HEK293 (cell line): Measurements from ENCODE around the gene WDR48.

Source experiments
- CTCF ChIA-PET: fragments of 350-600 bp; formaldehyde crosslinking; extraction: SDS; loops from one replicate; lab custom pipeline; 2021; ENCODE audit warnings: antibody characterized with exemption; lab: Yijun Ruan, JAX
- POLR2A ChIA-PET: fragments of 300-600 bp; formaldehyde crosslinking; extraction: SDS; loops from one replicate; lab custom pipeline; 2020; ENCODE audit warnings: antibody characterized with exemption, inconsistent platforms; lab: Yijun Ruan, JAX
- H3K27ac ChIP-seq: fragments of 200-500 bp; sonication (Bioruptor generic); 2 replicates; pipeline ENCODE4 v1.5.1; 2014; ENCODE audit warnings: low read depth, low read length, control low read depth, inconsistent platforms; ENCODE audit errors: extremely low read depth
- H3K36me3 ChIP-seq, 2 experiments: fragments of 200-500 bp in 1 of 2; sonication (Bioruptor generic) in 1 of 2; 1 replicate in 1 of 2; 2 replicates in 1 of 2; pipeline ENCODE4 v1.5.1; 2014 to 2017; ENCODE audit warnings: inconsistent platforms in 2 of 2, low read length in 2 of 2; ENCODE audit not compliant: control insufficient read depth in 2 of 2, insufficient read depth in 1 of 2
- H3K4me1 ChIP-seq: fragments of 200-500 bp; sonication (Bioruptor generic); 2 replicates; pipeline ENCODE4 v1.5.1; 2014; ENCODE audit warnings: mild to moderate bottlenecking, low read length, inconsistent platforms; ENCODE audit not compliant: control insufficient read depth, insufficient read depth
- H3K4me3 ChIP-seq: 2 replicates; pipeline ENCODE4 v1.5.1; 2011; ENCODE audit warnings: low read depth, mild to moderate bottlenecking, control low read depth, low read length, moderate library complexity
- H3K9me3 ChIP-seq: fragments of 200-500 bp; sonication (Bioruptor generic); 2 replicates; pipeline ENCODE4 v1.5.1; 2014; ENCODE audit warnings: low read depth, low read length, inconsistent platforms; ENCODE audit not compliant: control insufficient read depth, insufficient read depth
- GLIS2 ChIP-seq: fragments of 450-650 bp; formaldehyde crosslinking; IDR thresholded peaks from 2 replicates; pipeline ENCODE4 v1.5.1; 2016; ENCODE audit warnings: missing biosample characterization, missing genetic modification characterization
- KLF1 ChIP-seq: fragments of 450-650 bp; formaldehyde crosslinking; IDR thresholded peaks from 2 replicates; pipeline ENCODE4 v1.5.1; 2016; ENCODE audit warnings: missing biosample characterization, missing genetic modification characterization
- KLF9 ChIP-seq: fragments of 450-650 bp; formaldehyde crosslinking; IDR thresholded peaks from 2 replicates; pipeline ENCODE4 v1.5.1; 2016; ENCODE audit warnings: missing biosample characterization, missing genetic modification characterization, low read depth
- MEIS1 ChIP-seq: sonication (generic); formaldehyde crosslinking; IDR thresholded peaks from 2 replicates; pipeline ENCODE4 v1.8.1; 2022; ENCODE audit warnings: missing genetic modification reagents, mild to moderate bottlenecking, borderline replicate concordance
- SALL2 ChIP-seq: fragments of 450-650 bp; formaldehyde crosslinking; IDR thresholded peaks from 2 replicates; pipeline ENCODE4 v1.5.0; 2017; ENCODE audit warnings: missing biosample characterization, mild to moderate bottlenecking, missing genetic modification characterization, borderline replicate concordance
- SP2 ChIP-seq: fragments of 450-650 bp; formaldehyde crosslinking; IDR thresholded peaks from 2 replicates; pipeline ENCODE4 v1.5.1; 2016; ENCODE audit warnings: missing biosample characterization, missing genetic modification characterization
- ZNF121 ChIP-seq: fragments of 450-650 bp; formaldehyde crosslinking; IDR thresholded peaks from 2 replicates; pipeline ENCODE4 v1.5.1; 2016; ENCODE audit warnings: missing biosample characterization, missing genetic modification characterization
- ZNF18 ChIP-seq: fragments of 450-650 bp; formaldehyde crosslinking; IDR thresholded peaks from 2 replicates; pipeline ENCODE4 v1.5.1; 2016; ENCODE audit warnings: missing biosample characterization, missing genetic modification characterization
- ZNF211 ChIP-seq: fragments of 450-650 bp; formaldehyde crosslinking; IDR thresholded peaks from 2 replicates; pipeline ENCODE4 v1.5.1; 2016; ENCODE audit warnings: low read depth, missing biosample characterization, missing genetic modification characterization
- ZNF23 ChIP-seq: fragments of 450-650 bp; formaldehyde crosslinking; IDR thresholded peaks from 2 replicates; pipeline ENCODE4 v1.5.1; 2016; ENCODE audit warnings: missing biosample characterization, missing genetic modification characterization, borderline replicate concordance
- ZNF274 ChIP-seq, 2 experiments: fragments of 200-500 bp in 1 of 2; fragments of 450-650 bp in 1 of 2; sonication (Bioruptor generic) in 1 of 2; formaldehyde crosslinking in 1 of 2; IDR thresholded peaks; 2 replicates each; pipeline versions ENCODE4 v1.5.1 to v1.6.1; 2014 to 2016; ENCODE audit warnings: borderline replicate concordance in 1 of 2, inconsistent platforms in 1 of 2, low read length in 1 of 2, missing biosample characterization in 1 of 2, missing genetic modification characterization in 1 of 2
- ZNF302 ChIP-seq: fragments of 450-650 bp; formaldehyde crosslinking; IDR thresholded peaks from 2 replicates; pipeline ENCODE4 v1.5.1; 2016; ENCODE audit warnings: missing biosample characterization, missing genetic modification characterization, low read depth
- ZNF530 ChIP-seq: fragments of 450-650 bp; formaldehyde crosslinking; IDR thresholded peaks from 2 replicates; pipeline ENCODE4 v1.5.1; 2016; ENCODE audit warnings: low read depth, missing biosample characterization, missing genetic modification characterization
- ZNF610 ChIP-seq: fragments of 450-650 bp; formaldehyde crosslinking; IDR thresholded peaks from 2 replicates; pipeline ENCODE4 v1.5.1; 2016; ENCODE audit warnings: missing biosample characterization, missing genetic modification characterization, borderline replicate concordance
- ZNF654 ChIP-seq: fragments of 450-650 bp; formaldehyde crosslinking; IDR thresholded peaks from 2 replicates; pipeline ENCODE4 v1.5.1; 2016; ENCODE audit warnings: low read depth, missing biosample characterization, missing genetic modification characterization
- ZNF704 ChIP-seq: fragments of 450-650 bp; formaldehyde crosslinking; IDR thresholded peaks from 2 replicates; pipeline ENCODE4 v1.5.1; 2016; ENCODE audit warnings: missing biosample characterization, missing genetic modification characterization
- ZNF830 ChIP-seq: fragments of 450-650 bp; IDR thresholded peaks from 2 replicates; pipeline ENCODE4 v1.5.0; 2018; ENCODE audit warnings: missing biosample characterization, missing genetic modification characterization, low read depth, mild to moderate bottlenecking, moderate library complexity
- ZNF843 ChIP-seq: fragments of 450-650 bp; formaldehyde crosslinking; IDR thresholded peaks from 2 replicates; pipeline ENCODE4 v1.5.1; 2016; ENCODE audit warnings: missing biosample characterization, missing genetic modification characterization
- TF ChIP-seq, protein P1 (sequence below): fragments of 450-650 bp; formaldehyde crosslinking; IDR thresholded peaks from 2 replicates; pipeline ENCODE4 v1.5.1; 2016; ENCODE audit warnings: missing biosample characterization, missing genetic modification characterization, low read depth
- TF ChIP-seq, protein P2 (sequence below): fragments of 450-650 bp; formaldehyde crosslinking; IDR thresholded peaks from 2 replicates; pipeline ENCODE4 v1.5.1; 2016; ENCODE audit warnings: missing biosample characterization, missing genetic modification characterization

The WDR48 gene

DNA sequence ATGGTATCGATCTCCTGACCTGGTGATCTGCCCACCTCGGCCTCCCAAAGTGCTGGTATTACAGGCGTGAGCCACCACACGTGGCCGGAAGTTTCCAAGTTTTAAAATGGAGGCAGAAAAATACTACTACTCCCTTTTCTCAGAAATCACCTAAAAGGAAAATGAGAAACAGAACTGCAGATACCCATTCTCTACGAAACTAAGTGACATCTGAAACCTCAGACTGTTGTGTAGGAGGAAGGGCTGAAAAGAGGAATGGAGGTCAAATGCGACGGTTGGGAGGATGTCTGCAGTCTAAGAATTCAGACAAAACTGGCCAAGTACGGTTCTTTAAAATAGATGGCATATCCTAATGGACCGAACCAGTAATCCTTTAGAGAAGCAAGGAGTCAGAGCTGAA is 24.1 kb downstream of the WDR48 start:
- TF ChIP-seq, protein P1, sequence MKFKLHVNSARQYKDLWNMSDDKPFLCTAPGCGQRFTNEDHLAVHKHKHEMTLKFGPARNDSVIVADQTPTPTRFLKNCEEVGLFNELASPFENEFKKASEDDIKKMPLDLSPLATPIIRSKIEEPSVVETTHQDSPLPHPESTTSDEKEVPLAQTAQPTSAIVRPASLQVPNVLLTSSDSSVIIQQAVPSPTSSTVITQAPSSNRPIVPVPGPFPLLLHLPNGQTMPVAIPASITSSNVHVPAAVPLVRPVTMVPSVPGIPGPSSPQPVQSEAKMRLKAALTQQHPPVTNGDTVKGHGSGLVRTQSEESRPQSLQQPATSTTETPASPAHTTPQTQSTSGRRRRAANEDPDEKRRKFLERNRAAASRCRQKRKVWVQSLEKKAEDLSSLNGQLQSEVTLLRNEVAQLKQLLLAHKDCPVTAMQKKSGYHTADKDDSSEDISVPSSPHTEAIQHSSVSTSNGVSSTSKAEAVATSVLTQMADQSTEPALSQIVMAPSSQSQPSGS (tag by site-specific recombination), result no peak
- TF ChIP-seq ZNF843, result no peak
- no peak for TF ChIP-seq KLF9
- no peak for TF ChIP-seq ZNF830 (tag by site-specific recombination)
- no peak for TF ChIP-seq SALL2 (tag by site-specific recombination)
- TF ChIP-seq MEIS1 (CRISPR knock-in tag), result no peak
- no peak for TF ChIP-seq ZNF18 (tag by site-specific recombination)
- no peak for TF ChIP-seq ZNF121 (tag by site-specific recombination)
- Histone ChIP-seq H3K36me3 (peaks cover 7 to 85% of the 10 kb centered on the region in 2 experiments; a peak in 2 of 3 replicates), H3K4me3 (no peak overlapping the region), H3K27ac (no peak overlapping the region), H3K4me1 (no peaks in the 10 kb centered on the region), H3K9me3 (no peaks in the 10 kb centered on the region)
- CTCF ChIA-PET, result interaction anchor here (2.0 kb wide), 1 partner anchor 51 kb away, joined by 4 read pairs; no protein-coding TSS in a partner anchor
- POLR2A ChIA-PET, result no interaction called here

- TF ChIP-seq ZNF23 (tag by site-specific recombination) (no peak), SP2 (tag by site-specific recombination) (no peak), ZNF211 (tag by site-specific recombination) (no peak), ZNF610 (tag by site-specific recombination) (no peak), ZNF274 (IDR thresholded peaks at IDR 0.05; ENCODE audit: low read length) (no peak), ZNF274 (tag by site-specific recombination; IDR thresholded peaks at IDR 0.05; ENCODE audit: borderline replicate concordance) (no peak), ZNF704 (tag by site-specific recombination) (no peak), ZNF302 (tag by site-specific recombination) (no peak), KLF1 (no peak), ZNF530 (no peak), ZNF654 (tag by site-specific recombination) (no peak), GLIS2 (tag by site-specific recombination) (no peak)
- TF ChIP-seq, protein P2, sequence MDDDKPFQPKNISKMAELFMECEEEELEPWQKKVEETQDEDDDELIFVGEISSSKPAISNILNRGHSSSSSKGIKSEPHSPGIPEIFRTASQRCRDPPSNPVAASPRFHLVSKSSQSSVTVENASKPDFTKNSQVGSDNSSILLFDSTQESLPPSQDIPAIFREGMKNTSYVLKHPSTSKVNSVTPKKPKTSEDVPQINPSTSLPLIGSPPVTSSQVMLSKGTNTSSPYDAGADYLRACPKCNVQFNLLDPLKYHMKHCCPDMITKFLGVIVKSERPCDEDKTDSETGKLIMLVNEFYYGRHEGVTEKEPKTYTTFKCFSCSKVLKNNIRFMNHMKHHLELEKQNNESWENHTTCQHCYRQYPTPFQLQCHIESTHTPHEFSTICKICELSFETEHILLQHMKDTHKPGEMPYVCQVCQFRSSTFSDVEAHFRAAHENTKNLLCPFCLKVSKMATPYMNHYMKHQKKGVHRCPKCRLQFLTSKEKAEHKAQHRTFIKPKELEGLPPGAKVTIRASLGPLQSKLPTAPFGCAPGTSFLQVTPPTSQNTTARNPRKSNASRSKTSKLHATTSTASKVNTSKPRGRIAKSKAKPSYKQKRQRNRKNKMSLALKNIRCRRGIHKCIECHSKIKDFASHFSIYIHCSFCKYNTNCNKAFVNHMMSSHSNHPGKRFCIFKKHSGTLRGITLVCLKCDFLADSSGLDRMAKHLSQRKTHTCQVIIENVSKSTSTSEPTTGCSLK (tag by site-specific recombination), result no peak
- no peak overlapping the region for H3K27ac ChIP-seq
- H3K4me3 ChIP-seq, result no peak overlapping the region
- no peaks in the 10 kb centered on the region for H3K4me1 ChIP-seq
- no peaks in the 10 kb centered on the region for H3K9me3 ChIP-seq
- CTCF ChIA-PET, result interaction anchor here (0.7 to 2.0 kb wide), 2 partner anchors 10 to 209 kb away, joined by 3 to 9 read pairs; no protein-coding TSS in a partner anchor
- POLR2A ChIA-PET, result no interaction called here
- peaks cover 7 to 71% of the 10 kb centered on the region in 2 experiments for H3K36me3 ChIP-seq
These were observed 27.7 kb downstream of the WDR48 start for GRCh38 chr3:39079530-39079929.
